WTC11 (cell line): ENCODE data around the gene RNU1-2.
"Not testable (repeated sequence)": the region's sequence is repeated elsewhere in the genome, so short reads cannot be mapped to it uniquely, and the experiment has no call there.

Experiments
- E2F5 ChIP-seq: sonication (generic); formaldehyde crosslinking; IDR thresholded peaks from 2 replicates; pipeline ENCODE4 v1.8.1; 2022; ENCODE audit warnings: mild to moderate bottlenecking, moderate library complexity, missing genetic modification reagents
- FOXK1 ChIP-seq: sonication (generic); formaldehyde crosslinking; IDR thresholded peaks from 2 replicates; pipeline ENCODE4 v1.8.0; 2022; ENCODE audit warnings: mild to moderate bottlenecking, moderate library complexity, missing genetic modification reagents
- GABPB1 ChIP-seq: sonication (generic); formaldehyde crosslinking; IDR thresholded peaks from 2 replicates; pipeline ENCODE4 v1.8.1; 2023; ENCODE audit warnings: mild to moderate bottlenecking, missing genetic modification reagents
- MYBL2 ChIP-seq: sonication (generic); formaldehyde crosslinking; IDR thresholded peaks from 2 replicates; pipeline ENCODE4 v1.8.1; 2023; ENCODE audit warnings: mild to moderate bottlenecking, moderate library complexity, missing genetic modification reagents
- NR3C1 ChIP-seq: sonication (generic); formaldehyde crosslinking; conservative IDR thresholded peaks from 2 replicates; pipeline ENCODE4 v1.8.1; 2023; ENCODE audit warnings: low read depth, mild to moderate bottlenecking, missing genetic modification reagents
- SMAD4 ChIP-seq: sonication (generic); formaldehyde crosslinking; IDR thresholded peaks from 2 replicates; pipeline ENCODE4 v1.8.0; 2022; ENCODE audit warnings: mild to moderate bottlenecking, missing genetic modification reagents
- ZNF121 ChIP-seq: sonication (generic); formaldehyde crosslinking; IDR thresholded peaks from 2 replicates; pipeline ENCODE4 v1.8.0; 2023; ENCODE audit warnings: missing genetic modification reagents
- TF ChIP-seq, protein P1 (sequence below): fragments of 200-600 bp; IDR thresholded peaks from 2 replicates; pipeline ENCODE4 v1.8.0; 2022; ENCODE audit warnings: antibody characterized with exemption

GRCh38 chr1:16873076-16873879, 22.5 kb upstream of the RNU1-2 start:
- not testable (repeated sequence) for TF ChIP-seq MYBL2 (CRISPR knock-in tag); NR3C1; ZNF121; FOXK1 (CRISPR knock-in tag); GABPB1 (CRISPR knock-in tag); SMAD4 (CRISPR knock-in tag); E2F5 (CRISPR knock-in tag)
- TF ChIP-seq, protein P1, sequence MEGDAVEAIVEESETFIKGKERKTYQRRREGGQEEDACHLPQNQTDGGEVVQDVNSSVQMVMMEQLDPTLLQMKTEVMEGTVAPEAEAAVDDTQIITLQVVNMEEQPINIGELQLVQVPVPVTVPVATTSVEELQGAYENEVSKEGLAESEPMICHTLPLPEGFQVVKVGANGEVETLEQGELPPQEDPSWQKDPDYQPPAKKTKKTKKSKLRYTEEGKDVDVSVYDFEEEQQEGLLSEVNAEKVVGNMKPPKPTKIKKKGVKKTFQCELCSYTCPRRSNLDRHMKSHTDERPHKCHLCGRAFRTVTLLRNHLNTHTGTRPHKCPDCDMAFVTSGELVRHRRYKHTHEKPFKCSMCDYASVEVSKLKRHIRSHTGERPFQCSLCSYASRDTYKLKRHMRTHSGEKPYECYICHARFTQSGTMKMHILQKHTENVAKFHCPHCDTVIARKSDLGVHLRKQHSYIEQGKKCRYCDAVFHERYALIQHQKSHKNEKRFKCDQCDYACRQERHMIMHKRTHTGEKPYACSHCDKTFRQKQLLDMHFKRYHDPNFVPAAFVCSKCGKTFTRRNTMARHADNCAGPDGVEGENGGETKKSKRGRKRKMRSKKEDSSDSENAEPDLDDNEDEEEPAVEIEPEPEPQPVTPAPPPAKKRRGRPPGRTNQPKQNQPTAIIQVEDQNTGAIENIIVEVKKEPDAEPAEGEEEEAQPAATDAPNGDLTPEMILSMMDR = not testable (repeated sequence)
